ENCODE data around the gene MKI67. TPM values are rescaled to one million over a fixed set of nuclear protein-coding genes. Genes with fewer than 3 reads are reported as not detected.

MKI67 gene
- total RNA-seq, 1 experiment from 2014 or later, result 81.4 TPM

GRCh38 chr10:128160297-128160711, 34.1 kb upstream of the MKI67 start:
- intact Hi-C loops (cut with micrococcal nuclease), result no loop called here
- Mint-ChIP-seq H3K27ac (ENCODE audit: low read depth, unreplicated experiment) (no peak overlapping the region), H3K4me1 (ENCODE audit: insufficient read depth, unreplicated experiment) (no peaks in the 10 kb centered on the region), H3K27me3 (ENCODE audit: insufficient read depth, unreplicated experiment) (peaks cover 58% of the 10 kb centered on the region), H3K36me3 (ENCODE audit: insufficient read depth, unreplicated experiment) (no peaks in the 10 kb centered on the region), H3K9me3 (ENCODE audit: unreplicated experiment) (no peaks in the 10 kb centered on the region), H3K4me3 (ENCODE audit: unreplicated experiment) (no peak overlapping the region)
- CTCF ChIA-PET, result interaction anchor here (0.5 to 0.6 kb wide), 2 partner anchors 125 to 293 kb away, joined by 3 to 4 read pairs; no protein-coding TSS in a partner anchor
- TF ChIP-seq CTCF (IDR thresholded peaks at IDR 0.05; ENCODE audit: unreplicated experiment), result no peak
- no TSS peak for BruUV-seq (replicated peaks)
- POLR2A ChIA-PET, result interaction anchor here (1.2 kb wide), 1 partner anchor 97 kb away, joined by 3 read pairs; no protein-coding TSS in a partner anchor
- DNase-seq (ENCODE audit: unreplicated experiment), result no peak

GRCh38 chr10:128158021-128158795, 32.0 kb upstream of the MKI67 start:
- CTCF ChIA-PET, result interaction anchor here (0.6 to 1.2 kb wide), 3 partner anchors 54 to 123 kb away, joined by 3 to 5 read pairs (median 4); no protein-coding TSS in a partner anchor
- no peak for DNase-seq (ENCODE audit: unreplicated experiment)
- no TSS peak for BruUV-seq (replicated peaks)
- H3K27ac Mint-ChIP-seq (ENCODE audit: low read depth, unreplicated experiment), result no peak overlapping the region
- no peak overlapping the region for H3K4me3 Mint-ChIP-seq (ENCODE audit: unreplicated experiment)
- H3K4me1 Mint-ChIP-seq (ENCODE audit: insufficient read depth, unreplicated experiment), result no peaks in the 10 kb centered on the region
- H3K27me3 Mint-ChIP-seq (ENCODE audit: insufficient read depth, unreplicated experiment), result peaks cover 57% of the 10 kb centered on the region
- no peak for TF ChIP-seq CTCF (IDR thresholded peaks at IDR 0.05; ENCODE audit: unreplicated experiment)
- POLR2A ChIA-PET, result no interaction called here
- no peaks in the 10 kb centered on the region for H3K36me3 Mint-ChIP-seq (ENCODE audit: insufficient read depth, unreplicated experiment)
- no peaks in the 10 kb centered on the region for H3K9me3 Mint-ChIP-seq (ENCODE audit: unreplicated experiment)
- intact Hi-C loops (cut with micrococcal nuclease), result no loop called here

GRCh38 chr10:128156999-128157755, 31.0 kb upstream of the MKI67 start:
- H3K4me1 Mint-ChIP-seq (ENCODE audit: insufficient read depth, unreplicated experiment), result no peaks in the 10 kb centered on the region
- H3K27me3 Mint-ChIP-seq (ENCODE audit: insufficient read depth, unreplicated experiment), result peaks cover 57% of the 10 kb centered on the region
- no peak for TF ChIP-seq CTCF (IDR thresholded peaks at IDR 0.05; ENCODE audit: unreplicated experiment)
- H3K27ac Mint-ChIP-seq (ENCODE audit: low read depth, unreplicated experiment), result no peak overlapping the region
- no peak for DNase-seq (ENCODE audit: unreplicated experiment)
- no peaks in the 10 kb centered on the region for H3K9me3 Mint-ChIP-seq (ENCODE audit: unreplicated experiment)
- H3K36me3 Mint-ChIP-seq (ENCODE audit: insufficient read depth, unreplicated experiment), result no peaks in the 10 kb centered on the region
- H3K4me3 Mint-ChIP-seq (ENCODE audit: unreplicated experiment), result no peak overlapping the region
- CTCF ChIA-PET, result interaction anchor here (0.6 to 1.2 kb wide), 5 partner anchors 28 to 122 kb away, joined by 3 to 5 read pairs (median 4); no protein-coding TSS in a partner anchor
- intact Hi-C loops (cut with micrococcal nuclease), result no loop called here
- BruUV-seq (replicated peaks), result no TSS peak
- POLR2A ChIA-PET, result no interaction called here
